SH-SY5Y (cell line): ENCODE data around the gene CBY1.

Source experiments
- GATA2 ChIP-seq: IDR thresholded peaks from 2 replicates; pipeline ENCODE4 v1.6.1; 2011; ENCODE audit warnings: mild to moderate bottlenecking, low read depth, low read length
- GATA3 ChIP-seq: IDR thresholded peaks from 2 replicates; pipeline ENCODE4 v1.6.1; 2011; ENCODE audit warnings: low read depth, mild to moderate bottlenecking, low read length, moderate library complexity

GRCh38 chr22:38613588-38613987 is 42.9 kb upstream of the CBY1 start:
- TF ChIP-seq GATA2 (no peak), GATA3 (no peak)
